Cardiac ventricle fibroblast (primary cell): ENCODE measurements around the gene CBLN4. TPM values are rescaled to one million over a fixed set of nuclear protein-coding genes. Genes with fewer than 3 reads are reported as not detected.

Experiments used
- total RNA-seq: library from RNA; depleted of rRNA; stranded (reverse); fragments of >200 nt; gene quantifications from 2 replicates; pipeline ENCODE4 v1.2.3, GENCODE V29; 2015

CBLN4 gene
- total RNA-seq, result not detected in 2 replicates

DNA sequence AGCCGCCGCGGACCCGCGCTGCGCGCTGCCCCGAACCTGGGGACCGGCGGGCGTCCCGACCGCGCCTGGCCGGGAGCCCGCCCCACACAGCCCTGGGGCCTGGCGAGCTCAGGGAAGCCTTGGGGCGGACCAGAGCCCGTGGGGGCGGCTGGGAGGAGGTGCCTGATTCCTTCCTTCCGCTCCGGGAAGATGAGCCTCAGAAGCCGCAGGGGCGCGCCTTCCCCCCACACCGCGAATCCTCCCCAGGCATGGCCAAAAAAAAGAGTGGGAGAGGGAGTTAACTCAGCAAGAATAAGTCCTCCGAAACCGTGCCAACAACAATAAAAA is at the start of gene CBLN4:
TSS of gene CBLN4 (minus strand) at position 131 of the 327 bp plus-strand sequence. CDS start 1,348 bp downstream, outside the sequence.

Other genes with a start within 250 kb of the CBLN4 start
- gene MC3R, start 243.2 kb upstream of the CBLN4 start, total RNA-seq, result not detected in 2 replicates